GM18858 (cell line): ENCODE measurements around the gene MTNR1A.
"Not testable (repeated sequence)": the region's sequence is repeated elsewhere in the genome, so short reads cannot be mapped to it uniquely, and the experiment has no call there.

Experiments
- ATAC-seq: cut with Tn5 transposase; IDR thresholded peaks from one replicate; pipeline ENCODE4 v1.9.1; 2021; ENCODE audit not compliant: unreplicated experiment

MTNR1A gene

DNA sequence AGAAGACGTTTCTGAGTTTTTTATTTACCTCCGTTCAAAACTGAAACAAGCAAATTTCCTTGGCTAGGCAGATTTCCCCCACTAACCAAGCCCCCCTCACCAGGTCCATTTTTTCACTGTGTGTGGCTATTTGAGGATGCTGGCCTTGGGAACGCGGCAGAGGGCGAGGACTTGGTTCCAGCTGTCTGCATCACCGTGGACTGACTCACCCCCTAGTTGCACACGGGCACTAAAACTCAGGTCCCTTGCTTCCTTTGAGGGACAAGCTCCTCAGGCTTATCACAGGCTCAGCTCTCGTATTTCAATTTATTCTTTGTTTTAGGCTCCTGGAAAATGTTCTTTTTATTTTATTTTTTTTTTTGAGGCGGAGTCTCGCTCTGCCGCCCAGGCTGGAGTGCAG lies 8.4 kb upstream of the MTNR1A start:
- no peak for ATAC-seq

GRCh38 chr4:186561748-186562147 lies 6.4 kb upstream of the MTNR1A start:
- no peak for ATAC-seq

- ATAC-seq, result no peak
Measured at GRCh38 chr4:186560647-186561046, 5.3 kb upstream of the MTNR1A start.

GRCh38 chr4:186557486-186557885 lies 2.1 kb upstream of the MTNR1A start:
- ATAC-seq, result no peak

- ATAC-seq, result no peak
Measured at GRCh38 chr4:186557061-186557460, 1.7 kb upstream of the MTNR1A start.

- ATAC-seq, result no peak
Measured at GRCh38 chr4:186554539-186554913, 841 bp downstream of the MTNR1A start.

DNA sequence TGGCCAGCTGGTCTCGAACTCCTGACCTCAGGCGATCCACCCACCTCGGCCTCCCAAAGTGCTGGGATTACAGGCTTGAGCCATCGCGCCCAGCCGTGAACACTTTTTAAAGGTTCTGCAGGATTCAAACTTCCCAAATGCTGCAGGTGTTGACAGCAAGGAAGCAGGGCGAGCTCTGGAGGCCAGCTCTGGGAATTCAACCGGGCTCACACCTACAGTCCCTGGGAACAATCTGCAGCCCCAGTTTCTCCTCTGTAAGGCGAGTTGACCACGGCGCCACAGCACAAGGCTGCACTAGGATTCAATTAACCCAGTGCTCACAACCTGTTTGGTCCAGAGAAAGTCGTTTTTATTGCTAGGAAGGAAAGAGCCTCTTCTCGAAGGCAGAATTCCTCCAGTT lies 1.6 kb downstream of the MTNR1A start:
- no peak for ATAC-seq

DNA sequence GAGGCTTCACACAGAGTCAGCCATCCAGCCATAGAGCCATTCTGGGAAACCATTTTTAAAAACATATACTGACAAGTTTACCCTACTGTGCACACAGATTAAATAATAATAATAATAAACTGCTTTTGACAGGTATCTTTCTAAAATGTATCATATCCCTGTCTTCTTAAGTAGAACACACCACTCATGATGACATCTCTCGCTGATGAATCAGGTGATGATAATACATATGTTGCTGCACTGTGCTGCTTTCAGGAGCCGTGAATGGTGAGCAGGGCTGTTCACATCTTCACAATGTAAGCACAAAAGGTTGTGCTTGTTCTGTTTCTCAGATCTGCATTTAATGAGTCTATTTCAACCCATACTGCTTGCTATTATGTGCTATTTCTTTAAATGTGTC lies 3.5 kb downstream of the MTNR1A start:
- ATAC-seq, result no peak

GRCh38 chr4:186545436-186545835 lies 9.9 kb downstream of the MTNR1A start:
- no peak for ATAC-seq

- no peak for ATAC-seq
Measured at GRCh38 chr4:186543206-186543605, 12.2 kb downstream of the MTNR1A start.

DNA sequence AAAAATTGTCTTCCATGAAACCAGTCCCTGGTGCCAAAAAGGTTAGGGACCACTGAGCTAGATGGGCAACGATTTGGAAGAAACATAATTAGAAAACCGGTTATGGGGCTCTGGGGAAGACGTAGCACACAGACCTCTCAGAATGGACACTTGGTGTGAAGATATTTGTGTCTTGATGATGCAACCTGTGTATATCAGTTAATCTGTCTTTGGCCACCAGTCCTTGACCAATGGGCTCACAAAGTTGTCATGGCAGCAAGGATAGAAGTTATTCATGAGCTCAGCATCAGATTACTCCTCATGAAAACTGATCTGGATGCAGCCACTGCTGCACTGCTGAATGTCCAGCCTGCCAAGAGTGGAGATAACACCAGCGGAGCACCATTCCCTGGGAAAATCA lies 13.6 kb downstream of the MTNR1A start:
- no peak for ATAC-seq

DNA sequence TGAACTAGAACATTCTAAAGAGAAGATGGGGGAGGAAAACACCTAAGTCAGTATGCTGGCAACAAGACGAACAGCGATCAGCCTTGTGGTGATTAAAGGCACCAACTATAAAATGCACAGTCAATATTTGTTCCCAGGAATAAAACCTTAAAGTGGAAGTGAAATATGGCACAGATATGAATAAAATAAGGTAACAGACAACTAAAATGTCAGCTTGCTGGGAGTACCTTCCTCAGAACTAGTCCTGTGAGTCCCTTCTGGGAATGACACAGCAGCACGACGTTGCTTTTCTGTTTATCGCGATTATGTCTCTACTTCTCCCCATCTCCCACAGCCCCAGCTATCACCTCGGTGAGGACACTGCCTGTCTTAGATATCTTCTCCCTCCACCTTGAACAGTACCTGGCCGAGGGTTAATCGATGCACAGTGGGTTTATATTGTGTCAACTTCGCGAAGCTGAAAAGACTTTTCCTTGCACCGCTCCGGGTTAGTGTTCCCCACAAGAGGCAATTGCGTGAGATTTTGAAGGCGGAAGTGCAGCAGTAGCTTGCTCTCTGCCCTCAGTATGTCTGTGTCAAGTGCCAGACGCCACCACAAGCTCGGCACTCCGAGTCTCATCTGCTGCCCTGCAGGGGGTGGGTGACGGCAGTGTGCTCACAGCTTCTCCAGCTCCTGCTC lies 17.4 kb downstream of the MTNR1A start:
- ATAC-seq, result no peak

GRCh38 chr4:186536285-186536684 lies 19.1 kb downstream of the MTNR1A start:
- no peak for ATAC-seq

DNA sequence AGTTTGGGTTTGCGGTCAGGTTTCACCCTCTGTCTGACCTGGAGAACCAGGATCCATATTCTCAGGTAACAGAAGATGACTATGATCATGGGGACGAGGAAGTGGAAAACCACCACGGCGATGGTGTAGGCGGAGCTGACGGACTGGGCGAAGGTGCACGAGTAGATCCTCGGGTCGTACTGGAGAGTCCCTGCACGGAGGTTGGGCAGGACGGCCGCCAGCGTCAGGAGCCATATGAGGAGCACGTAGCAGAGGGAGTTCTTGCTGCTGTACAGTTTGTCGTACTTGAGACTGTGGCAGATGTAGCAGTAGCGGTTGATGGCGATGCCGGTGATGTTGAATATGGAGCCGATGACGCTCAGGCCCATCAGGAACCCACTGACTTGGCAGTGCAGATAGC lies 21.3 kb downstream of the MTNR1A start:
- no peak for ATAC-seq

DNA sequence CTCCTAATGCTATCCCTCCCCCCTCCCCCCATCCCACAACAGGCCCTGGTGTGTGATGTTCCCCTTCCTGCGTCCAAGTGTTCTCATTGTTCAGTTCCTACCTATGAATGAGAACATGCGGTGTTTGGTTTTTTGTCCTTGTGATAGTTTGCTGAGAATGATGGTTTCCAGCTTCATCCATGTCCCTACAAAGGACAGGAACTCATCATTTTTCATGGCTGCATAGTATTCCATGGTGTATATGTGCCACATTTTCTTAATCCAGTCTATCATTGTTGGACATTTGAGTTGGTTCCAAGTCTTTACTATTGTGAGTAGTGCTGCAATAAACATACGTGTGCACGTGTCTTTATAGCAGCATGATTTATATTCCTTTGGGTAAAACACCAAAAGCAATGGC lies 31.4 kb downstream of the MTNR1A start:
- not testable (repeated sequence) for ATAC-seq

- no peak for ATAC-seq
Measured at GRCh38 chr4:186516287-186516686, 39.1 kb downstream of the MTNR1A start.

DNA sequence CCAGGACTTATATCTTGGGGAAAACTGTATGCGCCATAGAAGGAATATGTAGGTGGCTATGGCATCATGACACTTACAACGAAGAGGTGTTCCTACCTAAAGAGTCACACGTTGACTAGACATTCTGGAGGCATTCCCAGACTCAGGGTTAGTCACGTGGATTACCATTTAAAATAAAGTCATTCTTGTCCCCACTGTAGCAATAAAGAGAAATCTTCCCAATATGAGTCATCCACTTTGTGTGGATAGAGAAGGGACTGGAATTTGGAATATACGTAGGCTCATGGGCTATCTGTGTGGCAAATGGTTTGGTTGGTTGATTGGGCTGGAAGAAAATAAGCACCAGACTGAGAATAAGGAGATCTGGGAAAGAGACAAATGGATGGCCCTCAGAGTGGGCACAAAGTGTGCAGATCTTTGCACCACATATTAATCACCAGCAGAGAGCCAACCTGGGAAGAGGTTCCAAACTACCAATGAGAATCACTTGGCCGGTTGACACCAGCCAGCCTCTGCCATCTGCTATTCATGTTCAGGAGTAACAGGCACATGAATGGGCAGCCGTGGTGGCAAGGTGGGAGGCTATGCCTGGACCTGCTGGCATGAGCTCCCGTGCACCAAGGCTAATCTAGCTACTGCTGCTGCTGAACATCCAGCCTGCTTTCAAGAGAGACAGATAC lies 41.0 kb downstream of the MTNR1A start:
- no peak for ATAC-seq

GRCh38 chr4:186504771-186505170 lies 50.6 kb downstream of the MTNR1A start:
- ATAC-seq, result not testable (repeated sequence)

DNA sequence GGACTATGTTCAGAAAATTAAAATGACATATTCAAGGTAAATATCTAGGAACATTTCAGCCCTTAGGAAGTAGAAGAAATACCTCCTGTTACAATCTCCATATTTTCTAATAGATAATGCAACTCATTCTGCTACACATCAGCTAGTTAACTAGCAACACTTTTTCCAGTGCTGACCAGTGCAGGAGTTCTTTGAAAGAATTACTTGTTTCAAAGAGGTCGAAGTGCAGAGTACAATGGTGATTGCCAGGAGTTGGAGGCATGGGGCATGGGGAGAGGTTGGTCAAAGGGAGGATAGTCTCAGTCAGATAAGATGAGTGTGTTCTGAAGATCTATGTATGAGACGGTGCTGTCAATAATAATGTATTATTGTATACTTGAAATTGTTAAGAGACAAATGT lies 53.1 kb downstream of the MTNR1A start:
- ATAC-seq, result no peak

GRCh38 chr4:186501554-186501953 lies 53.8 kb downstream of the MTNR1A start:
- no peak for ATAC-seq

- ATAC-seq, result no peak
Measured at GRCh38 chr4:186500721-186501304, 54.6 kb downstream of the MTNR1A start.

- ATAC-seq, result no peak
Measured at GRCh38 chr4:186499467-186499866, 55.9 kb downstream of the MTNR1A start.

GRCh38 chr4:186497043-186497442 lies 58.3 kb downstream of the MTNR1A start:
- ATAC-seq, result no peak
